ENCODE results near the gene THADA.
"Not testable (repeated sequence)": the region's sequence is repeated elsewhere in the genome, so short reads cannot be mapped to it uniquely, and the experiment has no call there.

THADA gene

DNA sequence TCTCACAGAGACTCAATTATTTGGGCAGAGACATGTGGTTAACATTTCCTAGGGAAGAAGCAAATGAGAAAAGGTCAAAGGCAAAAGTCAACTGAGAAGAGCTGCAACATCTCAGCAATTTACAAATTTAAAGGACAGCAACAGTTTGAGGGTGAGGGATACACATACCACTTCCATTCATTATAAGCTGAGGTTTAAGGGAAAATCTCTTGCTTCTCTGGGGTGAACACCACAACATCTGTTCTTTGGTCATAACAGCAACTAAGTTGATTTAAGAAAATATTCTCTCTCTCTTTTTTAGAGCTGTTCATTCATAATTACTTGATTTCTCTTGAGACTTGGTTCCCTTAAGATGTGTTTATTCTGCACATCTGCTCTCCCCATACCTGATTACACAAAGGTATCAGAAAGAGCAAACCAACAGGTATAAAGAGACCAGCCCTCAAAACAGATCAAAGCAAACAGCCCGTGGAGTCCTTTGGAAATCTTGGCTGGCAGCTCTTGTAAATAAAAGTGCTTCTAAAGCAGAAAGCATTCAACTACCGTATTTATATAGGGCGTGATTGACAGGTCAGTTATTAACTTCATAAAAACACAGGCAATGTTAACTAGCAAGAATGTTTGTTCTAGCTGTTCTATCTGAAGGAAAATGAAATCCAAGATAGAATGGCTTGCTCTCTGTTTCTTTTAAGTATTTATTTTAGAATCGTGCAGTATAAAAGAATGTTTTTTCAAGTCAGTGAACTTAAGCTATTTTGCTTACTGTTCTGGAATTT is 132.8 kb downstream of the THADA start:
- no peak for DNase-seq

DNA sequence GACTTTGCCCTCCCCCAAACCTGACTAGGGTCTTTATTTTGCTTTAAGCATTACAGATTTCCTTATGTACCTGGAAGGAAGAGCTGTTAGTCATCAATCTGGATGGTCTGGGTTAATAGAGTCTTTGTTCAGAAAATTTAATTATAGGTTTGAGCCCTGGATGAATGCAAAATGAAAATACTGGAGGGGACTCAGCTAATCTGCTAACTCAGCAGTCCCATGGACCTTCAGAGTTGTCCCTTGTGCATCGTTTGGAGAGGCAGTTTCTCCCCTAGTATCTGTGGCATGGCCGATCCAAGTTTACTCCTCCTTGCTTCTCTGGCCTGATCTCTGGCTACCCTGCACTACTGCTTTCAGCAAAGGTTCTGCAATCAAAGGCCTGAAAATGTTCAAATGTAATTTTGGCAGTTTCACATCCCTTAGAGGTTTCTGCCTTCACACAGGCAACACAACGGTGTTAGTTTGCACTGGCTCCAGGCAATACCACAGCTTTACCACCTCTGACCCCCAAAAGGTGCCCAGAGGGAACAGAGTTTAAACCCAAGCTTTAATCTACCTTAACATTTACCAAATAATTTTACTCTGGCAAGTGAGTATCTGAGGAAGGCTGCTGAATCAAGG is 134.3 kb downstream of the THADA start:
- DNase-seq: no peak

DNA sequence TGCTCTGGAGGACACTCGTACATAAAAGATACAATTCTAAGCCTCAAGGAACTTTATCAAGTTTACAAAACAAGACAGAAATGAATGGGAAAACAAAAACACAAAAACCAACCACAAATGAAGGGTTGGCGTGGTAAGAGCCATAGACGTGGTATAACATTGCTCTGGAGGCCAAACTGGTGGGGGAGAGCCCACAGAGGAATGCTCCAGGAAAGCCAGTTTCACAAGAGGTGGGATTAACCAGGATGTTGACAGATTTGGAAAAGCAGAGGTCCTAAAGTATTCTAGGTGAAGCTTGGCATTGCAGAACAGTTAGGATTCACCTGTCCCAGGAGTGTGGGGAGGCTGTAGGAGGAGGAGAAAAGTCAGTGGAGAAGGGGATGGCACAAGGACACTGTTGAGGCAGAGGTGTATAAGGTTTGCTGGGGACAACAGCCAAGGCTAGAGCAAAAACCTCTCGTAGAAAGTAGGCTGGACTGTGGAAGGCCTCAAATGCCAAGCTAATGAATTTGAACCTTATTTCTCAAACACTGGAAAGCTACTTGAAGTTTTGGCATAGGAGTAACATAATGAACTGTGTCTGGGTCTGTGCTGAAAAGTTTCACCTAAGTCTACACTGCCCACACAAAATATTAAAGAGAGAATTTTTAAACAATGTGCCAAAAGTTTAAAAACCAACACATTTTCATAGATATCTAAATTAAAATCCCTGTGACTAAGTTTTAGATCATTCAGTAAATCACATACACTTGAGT is 135.1 kb downstream of the THADA start:
- DNase-seq: no peak

DNA sequence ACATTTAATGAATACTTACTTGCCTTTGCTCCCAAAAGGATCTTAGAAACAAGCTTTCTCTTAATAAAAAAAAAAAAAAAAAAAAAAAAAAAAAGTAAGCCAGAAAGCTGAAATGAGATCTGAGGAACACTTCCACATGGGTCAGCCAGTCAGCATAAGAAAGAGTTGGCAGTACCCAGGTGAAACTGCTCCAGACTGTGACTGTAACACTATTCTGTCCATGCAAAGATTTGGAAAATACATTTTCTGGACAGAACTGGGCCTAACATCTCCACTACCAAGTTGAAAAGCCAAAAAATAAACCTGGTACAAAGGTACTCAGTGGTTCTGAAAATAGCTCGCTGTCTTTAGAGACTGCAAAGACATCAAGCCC is 135.7 kb downstream of the THADA start:
- DNase-seq: no peak

DNA sequence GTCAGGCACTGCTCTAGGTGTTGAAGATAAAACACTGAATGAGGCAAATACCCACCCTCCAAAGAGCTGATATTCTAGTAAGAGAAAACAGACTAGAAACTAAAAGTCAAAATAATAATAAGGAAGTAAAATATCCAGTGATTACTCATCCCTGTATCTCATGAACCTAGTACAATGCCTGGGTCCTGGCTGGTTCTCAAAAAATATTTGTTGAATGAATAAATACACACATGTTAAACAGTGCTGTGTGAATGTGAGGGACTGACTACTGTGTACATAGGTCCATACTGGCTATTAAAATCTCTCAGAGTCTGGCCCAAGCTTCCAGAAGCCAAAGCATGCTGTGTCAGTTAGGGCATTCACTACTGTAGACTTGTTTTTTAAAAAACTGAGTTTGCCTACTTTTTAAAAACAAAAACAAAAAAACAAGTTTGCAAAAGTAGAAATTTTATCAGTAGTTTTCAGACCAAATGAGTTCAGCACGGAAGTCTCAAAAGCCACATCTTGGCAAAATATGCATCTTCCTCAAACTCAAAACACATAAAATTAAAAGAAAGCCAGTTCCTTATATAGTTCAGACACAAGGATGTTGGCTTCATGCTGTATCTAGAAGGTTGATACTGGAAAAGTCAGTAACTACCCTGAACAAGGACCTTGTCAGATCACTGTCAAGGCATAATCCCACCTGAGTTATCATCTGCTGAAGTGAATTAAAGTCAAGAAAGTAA is 136.2 kb downstream of the THADA start:
- DNase-seq: no peak

DNA sequence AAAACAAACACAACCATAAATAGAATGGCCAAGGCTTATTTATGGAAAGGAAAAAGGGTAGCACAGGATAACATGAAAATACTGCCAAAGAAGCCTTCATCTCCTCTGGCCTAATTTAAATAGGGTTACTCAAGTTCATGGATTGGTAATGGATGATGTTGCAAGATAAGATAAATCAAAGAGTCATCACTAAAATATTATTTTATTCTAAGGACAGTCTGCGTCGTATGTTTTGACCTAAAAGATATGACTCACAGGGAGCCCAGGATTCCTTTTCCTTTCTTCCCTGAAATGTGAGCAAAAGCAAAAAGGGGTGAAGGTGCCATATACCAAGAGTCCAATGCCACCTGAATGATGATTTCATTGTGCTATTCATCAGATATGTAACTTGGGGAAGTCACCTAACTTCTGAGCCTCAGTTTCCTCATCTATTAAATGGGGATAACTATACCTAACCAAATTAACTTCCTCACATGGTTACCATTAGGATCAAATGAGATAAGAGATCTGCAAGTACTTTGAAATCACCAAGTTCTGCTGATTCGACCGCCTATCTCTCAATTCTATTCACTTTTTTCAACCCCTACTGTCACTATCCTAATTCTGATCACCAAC is 137.7 kb downstream of the THADA start:
- no peak for DNase-seq

DNA sequence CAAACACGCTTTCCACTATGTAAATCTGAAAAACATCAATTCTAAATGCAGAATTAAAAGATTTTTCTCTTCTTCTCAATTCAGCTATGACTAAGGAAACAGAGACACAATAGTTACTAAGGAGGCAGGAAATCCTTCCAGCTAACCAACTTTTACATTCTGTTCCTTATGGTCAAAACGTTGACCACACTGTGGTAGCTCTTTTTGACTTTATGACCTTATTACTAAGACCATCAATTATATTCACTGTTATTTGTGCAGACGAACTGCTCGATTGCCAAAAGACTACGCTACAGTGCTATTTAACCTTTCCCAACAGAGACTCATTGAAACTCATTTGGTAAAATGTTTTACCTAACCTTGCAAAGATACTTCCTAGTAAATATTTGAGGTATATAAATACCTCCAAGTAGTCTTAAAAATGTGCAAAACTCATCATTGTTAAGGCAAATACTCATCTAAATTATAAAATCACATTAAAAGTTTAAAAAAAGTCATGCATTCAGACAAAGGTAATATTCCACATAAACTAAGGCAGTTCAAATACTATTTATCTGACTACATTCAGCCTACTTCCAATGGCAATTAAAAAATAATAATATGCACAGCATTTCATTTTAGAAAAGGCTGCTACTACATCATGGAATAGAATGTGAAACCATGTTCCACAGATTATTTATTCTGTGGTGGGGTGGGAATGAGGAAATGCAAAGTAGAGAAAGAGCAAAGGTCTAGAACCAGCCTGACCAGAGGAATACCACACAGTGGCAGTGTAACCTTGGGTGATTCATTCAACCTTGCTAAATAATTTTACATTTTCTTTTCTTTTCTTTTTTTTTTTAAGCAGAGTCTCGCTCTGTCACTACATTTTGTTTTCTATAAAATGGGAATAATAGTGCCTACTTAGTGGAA is 139.9 kb downstream of the THADA start:
- DNase-seq: no peak

DNA sequence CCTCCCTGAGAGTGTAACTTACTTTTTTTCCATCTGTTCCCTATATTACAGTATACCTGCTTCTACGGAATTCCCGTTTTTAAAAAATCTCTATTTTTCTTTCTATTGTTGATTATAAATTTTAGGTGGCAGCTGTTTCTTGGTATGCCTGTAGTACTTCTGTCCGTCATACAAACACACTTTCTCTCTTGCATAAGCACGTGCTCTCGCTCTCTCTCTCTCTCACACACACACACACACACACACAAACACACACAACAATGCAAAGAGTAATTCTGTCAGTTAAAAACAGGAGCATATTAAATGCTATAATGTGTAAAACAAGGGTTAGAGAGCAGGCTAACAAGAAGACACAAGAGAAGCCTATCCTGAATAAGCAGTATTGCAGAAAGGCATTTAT is 140.5 kb downstream of the THADA start:
- no peak for DNase-seq

DNA sequence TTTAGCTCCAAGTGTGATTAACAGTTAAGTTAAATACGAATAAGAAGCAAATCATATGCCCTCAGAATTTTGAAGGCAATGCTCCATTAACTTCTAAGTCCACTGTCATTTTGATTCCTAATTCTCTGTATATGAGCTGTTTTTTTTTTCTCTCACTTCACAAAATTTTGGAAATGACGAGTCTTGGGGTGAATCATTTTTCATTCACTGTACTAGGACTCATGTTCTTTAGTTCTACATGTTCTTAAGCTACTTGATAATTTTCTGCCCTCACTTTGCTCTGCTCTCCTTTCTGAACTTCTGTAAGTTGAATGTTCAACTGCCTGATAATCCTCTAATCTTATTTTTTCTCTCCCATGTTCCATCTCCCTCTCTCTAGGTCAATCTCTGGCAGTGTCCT is 141.0 kb downstream of the THADA start:
- no peak for DNase-seq

DNA sequence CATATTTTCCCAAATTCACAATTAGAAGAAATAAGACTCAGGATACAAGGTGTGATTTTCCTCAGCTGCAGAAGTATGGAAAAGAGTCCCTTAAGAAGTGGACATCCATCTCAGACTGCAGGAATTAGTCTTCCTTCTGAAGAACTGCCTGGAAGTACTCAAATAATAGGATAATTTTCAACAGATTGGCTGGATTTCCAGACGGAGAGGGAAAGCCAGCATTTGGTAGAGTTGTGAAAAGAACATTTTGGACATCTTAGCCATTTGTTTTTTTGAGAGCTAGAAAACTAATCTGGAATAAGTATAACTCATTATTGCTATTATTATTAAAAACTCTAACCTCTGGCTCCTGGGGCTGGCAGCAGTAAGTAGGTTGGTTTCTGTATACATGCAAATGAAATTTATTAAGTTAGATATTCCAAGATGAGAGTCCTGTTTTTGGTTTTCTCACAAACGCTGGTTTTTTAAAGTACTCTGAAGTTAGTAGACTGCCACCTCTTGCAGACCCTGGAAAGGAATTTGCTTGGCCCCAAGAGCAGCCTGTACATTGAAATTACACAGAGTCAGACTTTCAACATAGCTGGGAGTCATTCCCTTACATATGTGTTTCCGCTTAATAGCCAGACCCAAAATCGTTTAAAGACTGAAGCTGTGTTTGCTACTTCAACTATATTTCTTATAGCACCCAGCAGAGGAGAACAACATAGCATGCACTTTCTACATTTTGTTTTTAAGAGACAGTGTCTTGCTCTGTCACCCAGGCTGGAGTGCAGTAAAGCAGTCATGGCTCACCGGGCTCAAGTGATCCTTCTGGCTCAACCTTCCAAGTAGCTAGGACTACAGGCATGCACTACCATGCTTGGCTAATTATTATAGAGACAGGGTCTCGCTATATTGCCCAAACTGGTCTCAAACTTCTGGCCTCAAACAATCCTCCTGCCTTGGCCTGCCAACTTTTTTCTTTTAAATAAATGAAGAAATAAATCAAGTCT is 142.4 kb downstream of the THADA start:
- no peak for DNase-seq

DNA sequence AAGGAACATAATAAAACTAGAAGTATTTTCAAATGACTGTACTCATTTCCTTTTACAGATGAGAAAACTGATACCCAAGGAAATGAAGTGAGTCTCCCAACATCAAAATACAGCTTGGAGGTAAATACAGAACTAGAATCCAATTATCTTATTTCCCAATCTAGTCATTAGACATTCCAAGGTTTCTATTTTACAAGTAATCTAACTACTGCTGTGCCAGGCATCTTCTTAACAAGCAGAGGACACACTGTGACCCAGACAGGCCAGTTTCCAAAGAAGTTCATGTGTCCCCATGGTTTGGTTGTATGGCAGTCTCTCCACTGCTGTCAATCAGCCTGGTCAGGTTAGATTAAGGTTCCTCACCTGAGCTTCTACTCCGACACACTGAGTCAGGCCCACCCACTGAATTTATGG is 143.5 kb downstream of the THADA start:
- no peak for DNase-seq

DNA sequence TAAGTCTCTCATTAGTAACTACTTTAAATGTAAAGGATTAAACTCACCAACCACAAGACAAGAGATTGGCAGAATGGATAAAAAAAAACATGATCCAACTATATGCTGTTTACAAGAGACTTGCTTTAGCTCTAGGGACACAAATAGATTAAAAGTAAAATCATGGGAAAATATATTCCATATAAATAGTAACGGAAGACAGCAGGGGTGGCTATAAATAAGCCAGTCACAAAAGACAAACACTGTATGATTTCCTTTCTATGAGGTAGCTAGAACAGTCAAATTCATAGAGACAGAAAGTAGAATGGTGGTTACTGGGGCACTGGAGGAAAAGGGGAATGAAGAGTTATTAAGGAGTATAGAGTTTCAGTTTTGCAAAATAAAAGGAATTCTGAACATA is 145.2 kb downstream of the THADA start:
- DNase-seq: no peak

DNA sequence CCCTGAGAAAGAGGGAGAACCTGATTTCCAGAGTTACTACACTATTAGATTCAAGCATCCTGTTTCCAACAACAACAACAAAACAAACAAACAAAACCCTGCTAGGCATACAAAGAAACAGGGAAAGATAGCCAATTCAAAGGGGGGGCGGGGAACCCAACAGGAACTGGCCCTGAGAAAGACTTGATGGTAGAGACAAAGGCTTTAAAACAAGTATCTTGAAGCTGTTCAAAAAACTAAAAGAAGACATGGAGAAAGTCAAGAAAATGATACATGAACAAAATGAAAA is 147.1 kb downstream of the THADA start:
- no peak for DNase-seq

DNA sequence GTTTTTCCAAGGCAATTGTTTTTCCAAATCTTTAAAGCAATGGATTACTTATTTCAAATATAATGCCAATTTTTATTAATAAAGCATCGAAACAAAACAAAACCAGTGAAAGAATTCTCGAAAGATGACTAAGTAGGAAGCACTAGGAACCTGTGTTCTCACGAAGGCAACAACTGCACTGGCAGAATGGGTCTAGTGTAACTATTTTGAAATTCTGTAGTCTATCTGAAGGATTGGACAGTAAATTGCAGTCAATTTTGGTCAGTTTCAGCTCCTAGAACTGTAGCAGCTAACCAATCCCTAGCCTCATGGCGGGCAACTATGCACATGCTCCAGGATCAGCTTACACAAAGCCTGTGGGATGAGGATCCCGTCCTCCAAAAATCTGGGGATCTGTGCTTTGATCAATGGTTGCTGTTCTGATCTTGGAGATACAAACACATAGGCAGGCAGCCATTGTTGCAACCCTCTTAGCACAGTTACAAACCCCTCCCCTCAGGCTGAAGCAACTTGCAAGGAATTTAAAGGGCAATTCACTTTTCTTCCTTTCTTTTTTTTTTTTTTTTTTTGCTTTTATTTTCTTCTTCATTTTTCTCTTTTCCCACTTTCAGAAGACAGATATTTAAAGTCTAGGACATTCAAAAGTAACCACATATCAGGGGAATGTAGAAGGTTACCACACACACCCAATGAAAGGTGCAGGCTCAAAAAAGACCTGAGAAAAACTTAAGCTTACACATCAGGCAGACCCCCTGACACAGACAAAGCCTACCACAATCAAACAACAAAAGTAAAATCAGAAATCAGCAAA is 147.6 kb downstream of the THADA start:
- no peak for DNase-seq

DNA sequence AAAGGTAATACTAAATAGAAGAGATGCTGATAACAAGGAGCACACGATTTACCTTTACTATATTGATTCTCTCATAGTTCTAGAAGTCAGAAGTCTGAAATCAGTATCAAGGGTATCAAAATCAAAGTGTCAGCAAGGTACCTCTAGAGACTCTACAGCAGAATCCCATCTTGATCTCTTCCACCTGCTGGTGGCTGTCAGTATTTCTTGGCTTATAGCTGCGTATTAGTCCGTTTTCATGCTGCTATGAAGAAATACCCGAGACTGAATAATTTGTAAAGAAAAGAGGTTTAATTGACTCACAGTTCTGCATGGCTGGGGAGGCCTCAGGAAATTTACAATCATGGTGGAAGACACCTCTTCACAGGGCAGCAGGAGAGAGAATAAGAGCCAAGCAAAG is 149.1 kb downstream of the THADA start:
- not testable (repeated sequence) for DNase-seq

DNA sequence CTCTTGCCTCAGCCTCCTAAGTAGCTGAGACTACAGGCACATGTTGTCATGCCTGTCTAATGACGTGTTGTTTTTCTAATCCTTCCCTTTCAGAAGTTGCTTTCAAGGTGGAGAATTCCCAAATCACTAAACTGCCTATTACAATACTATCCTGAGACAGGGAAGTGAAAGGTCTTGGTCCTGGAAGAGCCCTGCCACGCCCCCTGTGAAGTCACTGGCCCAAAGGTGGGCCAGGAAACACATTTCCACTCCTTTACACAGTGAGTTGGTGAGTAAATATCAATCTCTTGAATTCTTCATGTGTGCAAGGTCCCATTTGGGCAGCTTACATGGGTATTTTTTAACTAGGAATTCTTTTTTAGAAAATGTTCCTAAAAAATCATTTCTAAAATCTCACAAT is 150.1 kb downstream of the THADA start:
- DNase-seq: no peak

DNA sequence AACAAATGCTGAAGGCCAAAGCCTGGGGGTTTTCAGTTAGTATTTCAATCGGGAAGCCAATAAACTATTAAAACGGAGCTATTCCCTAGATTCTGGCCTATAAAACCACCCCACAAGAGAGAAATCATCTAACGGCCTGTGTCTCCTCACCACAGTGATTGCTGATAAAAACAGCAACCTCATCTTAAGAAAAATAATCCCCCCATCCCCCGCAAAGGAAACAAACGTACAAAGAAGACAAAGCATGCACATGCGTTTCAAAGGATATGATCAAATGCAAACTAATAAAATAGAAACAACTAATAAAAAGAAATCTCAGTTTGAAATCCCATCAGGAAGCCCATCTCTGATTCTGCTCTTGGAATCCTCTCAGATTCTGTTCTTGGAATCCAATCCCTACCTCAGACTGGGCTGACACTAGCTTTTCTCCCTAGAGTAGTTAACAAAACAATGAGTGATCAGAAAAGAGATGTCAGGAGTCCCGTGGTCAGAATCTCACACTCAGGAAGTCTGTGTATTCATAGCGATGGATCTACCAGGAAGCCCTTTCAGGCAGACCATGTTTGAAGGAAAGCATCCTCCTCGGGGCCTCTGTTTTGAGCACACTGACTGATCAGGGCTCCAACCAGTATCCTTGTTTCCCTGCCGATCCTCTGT is 150.7 kb downstream of the THADA start:
- DNase-seq: no peak

DNA sequence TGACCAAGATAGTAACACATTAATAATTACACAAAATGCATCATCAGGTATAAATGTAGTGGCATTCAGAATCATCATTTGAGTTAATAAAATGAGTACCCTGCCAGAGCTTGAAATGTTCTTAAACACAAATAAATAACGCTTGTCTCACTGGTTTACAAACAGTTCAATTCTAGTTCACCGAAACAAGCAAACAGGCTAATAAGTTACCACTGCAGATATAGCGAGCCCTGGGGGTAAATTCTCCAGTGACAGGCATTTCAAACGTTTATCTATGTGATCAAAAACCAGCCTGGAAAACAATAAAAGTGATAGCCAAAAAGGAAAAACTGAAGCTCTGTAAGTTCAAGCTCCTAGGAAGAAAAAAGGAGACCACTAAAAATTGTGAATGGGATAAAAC is 152.6 kb downstream of the THADA start:
- no peak for DNase-seq

DNA sequence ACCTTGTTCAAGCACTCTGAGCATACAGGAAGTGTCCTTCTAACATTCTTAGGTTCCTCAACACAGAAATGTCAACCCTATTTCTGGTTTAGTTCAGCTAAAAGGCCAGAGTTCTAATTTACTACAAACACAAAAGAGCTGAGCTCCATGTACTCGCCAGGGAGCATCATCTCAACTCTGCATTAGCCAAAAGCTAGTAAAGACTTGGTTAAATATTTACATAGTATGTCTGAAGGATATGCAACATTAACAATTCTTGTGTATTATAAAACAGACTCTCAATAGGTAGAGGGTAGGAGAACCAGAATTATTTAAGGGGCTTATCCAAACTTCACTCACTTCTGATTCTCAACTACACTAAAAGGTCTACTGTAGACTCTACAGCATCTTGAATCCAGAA is 154.6 kb downstream of the THADA start:
- no peak for DNase-seq
